H7 (cell line): Measurements from ENCODE around the gene RGS14. TPM values are rescaled to one million over a fixed set of nuclear protein-coding genes. Genes with fewer than 3 reads are reported as not detected.
A peak's percentile ranks its signal among the peaks of the same experiment; 100 is the strongest.
"Not testable (repeated sequence)": the region's sequence is repeated elsewhere in the genome, so short reads cannot be mapped to it uniquely, and the experiment has no call there.

Source experiments
- DNase-seq: peaks from one replicate; pipeline ENCODE4 v3.0.0; 2012
- H3K27me3 ChIP-seq: 2 replicates; pipeline ENCODE4 v1.6.0; 2011; ENCODE audit warnings: mild to moderate bottlenecking, low read length; ENCODE audit not compliant: control insufficient read depth, insufficient read depth
- H3K36me3 ChIP-seq: replicated peaks from 2 replicates; pipeline ENCODE4 v1.5.1; 2011; ENCODE audit warnings: low read length; ENCODE audit not compliant: control insufficient read depth, insufficient read depth
- H3K4me3 ChIP-seq: 2 replicates; pipeline ENCODE4 v1.5.1; 2011; ENCODE audit warnings: low read depth, mild to moderate bottlenecking, control low read depth, low read length, moderate library complexity; ENCODE audit not compliant: insufficient read depth
- total RNA-seq: library from RNA; depleted of rRNA; stranded (reverse); fragments of >200 nt; shearing (Covaris generic); gene quantifications from 2 replicates; pipeline ENCODE4 v1.2.3, GENCODE V29; 2014

The RGS14 gene
- total RNA-seq, 1 experiment from 2014 or later = 32.4 TPM

GRCh38 chr5:177334155-177334551 lies 23.6 kb upstream of the RGS14 start:
- no peak for DNase-seq
- Histone ChIP-seq H3K27me3 (no peaks in the 10 kb centered on the region), H3K4me3 (no peak overlapping the region), H3K36me3 (peaks cover 20% of the 10 kb centered on the region)

- Histone ChIP-seq H3K27me3 (no peaks in the 10 kb centered on the region), H3K36me3 (peaks cover 20% of the 10 kb centered on the region), H3K4me3 (no peak overlapping the region)
- DNase-seq = no peak
Observed at GRCh38 chr5:177334781-177335700, 22.7 kb upstream of the RGS14 start.

DNA sequence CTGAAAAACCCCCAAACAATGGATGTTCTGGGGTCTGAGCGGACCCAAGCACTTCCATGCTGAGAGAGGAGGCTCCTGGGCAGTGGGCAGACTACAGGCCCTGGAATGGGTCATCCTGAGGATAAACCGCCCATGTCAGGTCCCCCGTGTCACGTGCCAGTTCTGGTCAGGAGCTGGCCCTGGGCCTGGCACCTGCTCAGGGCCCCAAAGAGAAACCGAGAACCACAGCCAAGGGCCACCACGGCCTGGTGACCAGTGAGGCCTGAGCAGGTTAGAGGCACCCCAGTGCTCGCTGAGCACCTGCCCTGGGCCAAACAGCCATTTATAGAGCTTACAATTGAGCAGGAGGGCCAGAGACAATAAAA lies 22.0 kb upstream of the RGS14 start:
- H3K4me3 ChIP-seq = no peak overlapping the region
- H3K27me3 ChIP-seq = no peaks in the 10 kb centered on the region
- peaks cover 20% of the 10 kb centered on the region for H3K36me3 ChIP-seq
- DNase-seq = no peak

- DNase-seq = peak; percentile 64
- Histone ChIP-seq H3K36me3 (peaks cover 20% of the 10 kb centered on the region), H3K27me3 (no peaks in the 10 kb centered on the region), H3K4me3 (no peak overlapping the region)
Observed at GRCh38 chr5:177336112-177336511, 21.6 kb upstream of the RGS14 start.

DNA sequence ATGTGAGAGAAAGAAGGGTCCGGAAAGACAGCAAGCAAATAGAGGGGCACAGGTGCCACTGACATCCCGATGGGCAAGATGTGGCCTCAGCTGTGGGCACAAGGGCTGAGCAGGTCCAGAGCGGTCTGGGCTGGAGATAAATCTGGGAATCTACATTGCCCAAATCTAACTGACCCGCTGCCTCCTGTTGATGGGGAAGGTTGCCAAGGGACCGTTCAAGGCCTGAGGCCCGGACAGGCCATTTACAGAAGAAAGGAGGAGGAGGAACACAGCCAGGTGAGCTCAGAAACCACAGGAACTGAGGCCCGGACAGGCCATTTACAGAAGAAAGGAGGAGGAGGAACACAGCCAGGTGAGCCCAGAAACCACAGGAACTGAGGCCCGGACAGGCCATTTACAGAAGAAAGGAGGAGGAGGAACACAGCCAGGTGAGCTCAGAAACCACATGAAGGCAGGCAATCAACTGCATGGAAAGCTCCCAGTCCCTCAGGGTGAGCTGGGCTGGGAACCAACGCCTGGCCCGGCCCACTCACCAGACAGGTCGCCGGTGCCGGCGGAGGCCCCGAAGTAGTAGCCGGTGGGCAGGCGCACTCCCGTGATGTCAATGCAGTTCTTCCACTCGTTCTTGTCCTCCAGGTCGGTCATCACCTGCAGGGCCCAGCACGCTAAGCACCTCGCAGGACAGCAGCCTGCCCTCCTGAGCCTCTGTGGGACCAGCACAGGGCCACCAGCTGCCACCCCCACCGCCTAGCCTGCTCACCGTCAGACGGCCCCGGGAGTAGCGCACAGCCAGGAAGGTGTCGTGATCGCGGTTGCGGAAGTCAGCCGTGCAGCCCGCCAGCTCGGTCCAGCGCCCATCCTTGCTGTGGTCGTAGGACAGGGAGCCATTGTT lies 20.9 kb upstream of the RGS14 start:
- H3K27me3 ChIP-seq = no peaks in the 10 kb centered on the region
- no peak overlapping the region for H3K4me3 ChIP-seq
- peaks cover 21% of the 10 kb centered on the region for H3K36me3 ChIP-seq
- no peak for DNase-seq

DNA sequence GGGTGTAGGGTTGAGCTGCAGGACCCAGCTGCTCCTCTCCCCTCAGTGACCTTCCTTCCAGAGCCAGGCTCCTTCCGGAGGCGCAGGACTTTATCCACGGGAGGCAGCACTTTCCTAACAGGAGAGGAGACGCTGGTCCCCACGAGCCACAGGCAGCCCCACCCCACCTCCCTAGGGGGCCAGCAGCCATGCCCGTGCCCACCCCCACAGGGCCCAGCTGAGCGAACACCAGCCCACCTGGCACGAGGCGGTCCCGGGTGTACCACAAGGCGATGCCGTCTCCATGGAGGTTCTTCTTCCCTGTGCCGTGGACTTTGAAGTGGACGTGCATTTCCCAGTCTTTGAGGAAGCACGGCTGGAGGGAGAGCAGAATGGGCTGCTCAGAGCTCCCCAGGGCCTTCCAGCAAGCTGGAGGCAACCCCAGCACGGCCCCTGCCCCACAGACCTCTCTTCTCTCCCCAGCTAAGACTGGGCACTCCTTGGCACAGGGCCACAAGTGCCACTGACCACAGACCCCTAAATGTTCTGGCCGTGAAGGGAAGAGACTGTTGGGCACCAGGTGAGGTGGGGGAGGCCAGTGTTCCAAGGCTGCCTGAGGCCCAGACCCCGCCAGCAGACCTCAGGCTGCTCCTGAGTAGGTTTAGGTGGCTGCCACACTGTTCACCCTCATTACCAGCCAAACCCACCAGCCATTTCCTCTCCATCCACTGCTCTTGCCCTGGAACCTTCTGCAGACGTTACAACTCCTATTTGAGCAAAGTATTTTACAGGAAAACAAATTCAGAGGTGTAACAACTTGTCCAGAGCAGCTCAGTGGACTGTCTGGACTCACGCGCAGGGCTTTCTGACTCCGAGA lies 19.2 kb upstream of the RGS14 start:
- DNase-seq = no peak
- no peaks in the 10 kb centered on the region for H3K27me3 ChIP-seq
- no peak overlapping the region for H3K4me3 ChIP-seq
- peaks cover 20% of the 10 kb centered on the region for H3K36me3 ChIP-seq

DNA sequence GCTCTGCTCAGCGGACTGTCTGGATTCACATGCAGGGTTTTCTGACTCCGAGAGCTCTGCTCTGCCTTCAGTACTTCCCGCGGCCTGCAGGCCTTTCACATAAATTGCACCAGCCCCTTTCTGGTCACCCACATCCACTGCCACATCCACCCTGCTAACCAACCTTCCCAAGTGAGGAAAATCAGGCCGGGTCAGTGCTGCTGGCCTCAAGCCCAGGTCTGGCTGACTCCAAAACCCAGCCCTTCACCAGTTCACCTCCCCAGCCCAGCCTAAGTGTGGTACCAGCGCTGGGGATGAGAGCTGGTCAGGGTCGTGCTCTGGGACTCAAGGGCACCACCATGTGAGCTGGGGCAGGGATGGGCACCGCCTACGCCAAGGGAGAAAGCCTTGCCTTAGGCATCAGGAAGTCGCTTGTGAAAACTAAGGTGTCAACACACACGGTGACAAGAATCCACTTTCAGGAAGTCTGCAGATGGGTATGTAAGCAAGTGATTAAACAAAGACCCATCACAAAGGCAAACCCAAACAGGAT lies 18.6 kb upstream of the RGS14 start:
- Histone ChIP-seq H3K27me3 (no peaks in the 10 kb centered on the region), H3K36me3 (peaks cover 15% of the 10 kb centered on the region), H3K4me3 (no peak overlapping the region)
- DNase-seq = peak; percentile 19

GRCh38 chr5:177343000-177343399 lies 14.7 kb upstream of the RGS14 start:
- H3K36me3 ChIP-seq = not testable (repeated sequence)

DNA sequence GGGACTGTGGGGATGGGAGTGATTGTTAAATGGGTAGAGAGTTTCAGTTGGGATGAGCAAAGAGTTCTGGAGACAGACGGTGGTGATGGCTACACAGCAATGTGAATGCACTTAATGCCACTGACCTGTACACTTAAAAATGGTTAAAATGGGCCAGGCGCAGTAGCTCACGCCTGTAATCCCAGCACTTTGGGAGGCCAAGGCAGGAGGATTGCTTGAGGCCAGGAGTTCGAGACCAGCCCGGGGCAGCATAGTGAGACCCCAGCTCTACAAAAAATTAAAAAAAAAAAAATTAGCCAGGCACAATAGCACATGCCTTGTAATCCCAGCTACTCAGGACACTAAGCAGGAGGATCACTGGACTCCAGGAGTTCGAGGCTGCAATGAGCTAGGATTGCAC lies 13.9 kb upstream of the RGS14 start:
- DNase-seq = no peak
- Histone ChIP-seq H3K27me3 (no peaks in the 10 kb centered on the region), H3K4me3 (no peak overlapping the region), H3K36me3 (0 out of 2 replicates have a peak, but pooled peaks cover 1% of the 10 kb centered on the region)

More at GRCh38 chr5:177343000-177343399, 14.7 kb upstream of the RGS14 start:
- not testable (repeated sequence) for H3K4me3 ChIP-seq, H3K27me3 ChIP-seq, DNase-seq

- peaks cover 6% of the 10 kb centered on the region for H3K36me3 ChIP-seq
Observed at GRCh38 chr5:177344891-177345290, 12.8 kb upstream of the RGS14 start.

DNA sequence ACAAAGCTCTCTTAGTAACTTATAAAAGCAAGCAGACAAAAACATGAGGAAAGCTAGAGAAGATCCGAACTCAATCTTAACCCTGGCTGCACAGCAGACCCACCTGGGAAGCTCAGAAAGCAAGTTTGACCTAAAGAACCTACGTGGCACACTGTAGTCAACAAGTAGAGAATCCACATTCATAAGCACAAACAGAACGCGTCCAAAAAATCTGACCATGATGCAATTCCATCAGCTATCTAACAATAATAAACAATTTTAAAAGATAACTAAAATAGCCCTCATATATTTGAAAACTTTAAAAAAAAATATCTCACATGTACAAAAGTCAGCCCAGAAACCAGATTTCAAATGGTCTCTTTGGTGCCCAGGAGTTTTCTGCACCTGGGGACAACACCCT lies 10.9 kb upstream of the RGS14 start:
- DNase-seq = no peak

More at GRCh38 chr5:177344891-177345290, 12.8 kb upstream of the RGS14 start:
- no peak for DNase-seq
- no peak overlapping the region for H3K4me3 ChIP-seq
- no peaks in the 10 kb centered on the region for H3K27me3 ChIP-seq

DNA sequence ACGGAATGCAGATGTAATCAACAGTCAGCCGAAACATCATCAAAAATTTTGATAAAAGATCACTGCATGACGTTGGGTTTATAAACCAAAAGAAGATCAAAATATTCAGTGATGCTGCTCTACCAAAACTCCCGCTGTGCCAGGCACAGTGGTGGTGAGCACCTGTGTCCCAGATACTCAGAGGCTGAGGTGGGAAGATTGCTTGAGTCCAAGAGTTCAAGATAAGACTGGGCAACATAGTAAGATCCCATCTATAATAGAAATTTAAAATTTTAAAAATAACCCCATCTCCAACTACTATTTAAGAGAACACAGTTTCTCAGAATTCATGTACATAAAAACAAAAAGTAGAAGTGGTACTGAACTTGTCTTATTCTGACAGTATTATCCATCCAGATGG lies 10.0 kb upstream of the RGS14 start:
- no peak overlapping the region for H3K4me3 ChIP-seq
- no peak for DNase-seq
- H3K27me3 ChIP-seq = no peaks in the 10 kb centered on the region
- peaks cover 7% of the 10 kb centered on the region for H3K36me3 ChIP-seq

More for the DNA sequence above, 10.9 kb upstream of the RGS14 start:
- no peak overlapping the region for H3K4me3 ChIP-seq
- peaks cover 7% of the 10 kb centered on the region for H3K36me3 ChIP-seq
- H3K27me3 ChIP-seq = no peaks in the 10 kb centered on the region

GRCh38 chr5:177349362-177349647 lies 8.4 kb upstream of the RGS14 start:
- peaks cover 7% of the 10 kb centered on the region for H3K36me3 ChIP-seq
- no peak overlapping the region for H3K4me3 ChIP-seq
- H3K27me3 ChIP-seq = no peaks in the 10 kb centered on the region
- DNase-seq = no peak

DNA sequence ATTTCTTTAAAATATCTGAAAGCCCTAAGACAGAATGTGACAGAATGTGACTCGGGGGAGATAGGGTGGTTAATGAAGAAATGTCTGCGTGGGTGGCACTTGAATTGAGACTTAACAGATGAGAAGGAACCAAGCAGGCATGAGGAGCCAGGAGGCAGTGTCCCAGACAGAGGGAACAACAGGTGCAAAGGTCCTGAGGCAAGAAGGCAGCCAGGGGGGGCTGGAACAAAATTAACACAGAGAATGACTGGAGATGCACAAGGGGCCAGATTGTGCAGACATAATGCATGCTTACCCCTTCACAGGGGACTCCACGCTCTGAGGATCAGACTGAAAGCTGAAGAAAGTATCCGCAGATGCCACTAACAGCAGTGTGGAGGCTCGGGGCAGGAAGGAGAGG lies 8.0 kb upstream of the RGS14 start:
- no peak for DNase-seq
- no peak overlapping the region for H3K4me3 ChIP-seq
- H3K27me3 ChIP-seq = no peaks in the 10 kb centered on the region
- H3K36me3 ChIP-seq = peaks cover 7% of the 10 kb centered on the region
